NCI-H1105 treated with DMSO at 0.1 percent for 48 hours (cell line): ENCODE measurements around the gene BUB3.
"Not testable (repeated sequence)": the region's sequence is repeated elsewhere in the genome, so short reads cannot be mapped to it uniquely, and the experiment has no call there.

Experiments used
- DNase-seq: peaks from one replicate; lab custom pipeline; 2025; lab: John Stamatoyannopoulos, UW

BUB3 gene

GRCh38 chr10:123154711-123155505 is 706 bp downstream of the BUB3 start:
- DNase-seq, result no peak

DNA sequence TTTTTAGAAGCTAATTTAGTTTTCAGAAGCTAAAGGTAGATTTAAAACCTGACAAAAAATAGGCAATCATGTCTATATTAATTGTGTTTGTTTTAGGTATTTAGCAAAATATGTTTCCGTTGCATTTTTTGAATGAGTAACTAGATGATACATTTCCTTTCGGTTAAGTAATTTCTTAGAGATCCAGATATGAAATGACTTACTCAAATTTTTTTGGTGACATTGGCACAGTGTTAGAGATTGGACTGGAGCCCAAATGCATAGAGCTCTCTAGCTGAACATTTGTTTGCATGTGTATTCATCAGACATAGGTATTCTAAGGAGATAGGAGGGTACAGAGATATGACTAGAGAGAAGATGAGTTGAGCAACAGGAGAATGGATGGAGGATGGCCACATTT is 1.9 kb downstream of the BUB3 start:
- DNase-seq, result no peak

GRCh38 chr10:123157210-123157609 is 3.0 kb downstream of the BUB3 start:
- no peak for DNase-seq

DNA sequence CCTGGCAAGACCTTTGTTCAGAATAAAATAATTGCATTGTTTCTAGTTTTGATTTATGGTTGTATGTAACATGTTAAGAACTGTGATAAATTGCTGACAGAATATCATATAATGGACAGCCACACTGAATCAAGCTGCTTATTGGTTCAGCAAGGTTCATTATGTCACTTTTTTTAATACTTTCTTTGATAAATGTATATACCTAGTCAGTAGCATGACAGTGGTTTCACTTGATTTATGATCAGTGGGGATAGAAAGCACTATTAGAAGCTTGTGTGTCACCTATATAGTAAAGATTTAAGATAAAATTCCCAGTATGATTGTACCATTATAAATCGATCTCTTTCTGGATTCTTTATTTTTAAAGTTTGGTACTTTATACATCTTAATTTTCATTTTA is 4.5 kb downstream of the BUB3 start:
- DNase-seq, result no peak

DNA sequence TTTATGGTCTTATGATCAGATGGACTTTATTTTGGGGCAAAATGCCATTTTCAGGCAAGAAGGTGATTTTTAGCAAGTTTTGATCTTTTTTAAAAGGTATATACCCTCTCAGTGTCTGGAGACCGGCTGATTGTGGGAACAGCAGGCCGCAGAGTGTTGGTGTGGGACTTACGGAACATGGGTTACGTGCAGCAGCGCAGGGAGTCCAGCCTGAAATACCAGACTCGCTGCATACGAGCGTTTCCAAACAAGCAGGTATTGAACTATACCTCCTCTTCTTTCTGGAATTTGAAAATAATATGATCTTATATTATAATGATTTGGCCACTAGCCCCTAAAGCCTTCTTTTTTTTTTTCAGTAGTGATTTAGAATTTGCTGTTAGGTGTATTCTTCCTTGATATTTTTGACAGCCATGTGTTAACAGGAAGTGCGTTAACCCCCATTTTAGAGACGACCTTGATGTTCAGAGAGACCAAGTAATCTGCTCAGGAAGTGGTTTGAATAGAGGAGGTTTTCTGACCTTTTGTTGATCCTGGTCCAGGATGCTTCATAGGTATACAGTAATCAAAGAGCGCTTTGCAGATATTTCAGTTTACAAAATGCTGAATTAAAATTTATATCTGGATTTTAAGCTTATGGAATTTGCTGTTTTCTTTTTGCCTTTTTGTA is 6.2 kb downstream of the BUB3 start:
- no peak for DNase-seq

DNA sequence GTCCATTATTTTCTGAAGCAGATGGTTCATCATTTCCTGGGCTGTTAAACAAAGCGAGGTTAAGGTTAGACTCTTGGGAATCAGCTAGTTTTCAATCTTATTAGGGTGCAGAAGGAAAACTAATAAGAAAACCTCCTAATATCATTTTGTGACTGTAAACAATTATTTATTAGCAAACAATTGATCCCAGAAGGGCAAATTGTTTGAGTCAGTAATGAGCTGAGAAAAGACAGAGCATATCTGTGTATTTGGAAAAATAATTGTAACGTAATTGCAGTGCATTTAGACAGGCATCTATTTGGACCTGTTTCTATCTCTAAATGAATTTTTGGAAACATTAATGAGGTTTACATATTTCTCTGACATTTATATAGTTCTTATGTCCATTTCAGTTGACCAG is 10.1 kb downstream of the BUB3 start:
- no peak for DNase-seq

DNA sequence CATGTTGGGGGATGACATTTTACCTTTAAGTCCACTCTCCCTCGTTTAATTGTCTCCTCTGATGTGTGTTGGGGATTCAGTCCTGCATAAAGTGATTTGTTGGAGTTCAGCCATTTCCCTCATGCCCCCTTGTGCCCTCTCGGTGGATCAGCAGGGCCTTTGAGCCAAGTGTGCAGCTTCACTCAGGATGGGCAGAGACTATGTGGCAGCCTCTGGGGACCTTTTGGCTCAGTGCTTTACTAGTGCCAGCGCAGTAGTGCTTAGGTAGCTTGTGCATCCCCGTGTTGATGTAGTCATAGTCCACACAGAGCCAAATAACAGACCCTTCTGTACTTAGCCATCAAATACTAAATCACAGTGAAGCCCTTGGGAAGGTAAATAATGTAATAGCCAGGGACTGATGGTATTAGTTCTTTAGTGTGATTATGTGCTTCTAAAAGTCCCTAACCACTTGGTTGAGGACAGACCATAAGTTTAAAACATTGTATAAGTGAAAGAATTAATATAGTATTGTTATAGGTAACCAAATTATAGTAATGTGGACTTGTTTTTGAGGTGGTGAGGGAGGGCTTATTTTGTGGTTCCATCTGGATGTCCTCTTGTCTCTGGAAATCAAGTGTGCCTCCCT is 11.4 kb downstream of the BUB3 start:
- DNase-seq, result peak; percentile 24

DNA sequence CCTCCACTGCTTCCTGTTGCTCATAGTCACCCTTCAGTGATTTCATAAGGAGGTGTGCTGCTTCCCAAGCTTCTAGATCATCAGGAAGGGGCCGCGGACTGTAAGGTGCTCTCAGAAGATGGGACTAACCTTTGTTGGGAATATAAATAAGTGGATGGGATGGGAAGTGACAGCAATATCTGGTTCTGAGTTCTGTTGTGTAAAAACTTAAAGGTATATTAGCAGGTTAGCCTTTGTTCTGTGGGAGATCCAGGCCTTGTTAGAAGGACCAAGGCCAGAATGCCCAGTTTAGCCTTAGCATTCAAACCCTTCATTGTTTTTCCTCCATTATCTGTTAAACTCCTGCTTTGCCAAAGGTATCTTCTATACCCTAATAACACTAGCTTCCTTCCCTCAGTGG is 12.4 kb downstream of the BUB3 start:
- no peak for DNase-seq

DNA sequence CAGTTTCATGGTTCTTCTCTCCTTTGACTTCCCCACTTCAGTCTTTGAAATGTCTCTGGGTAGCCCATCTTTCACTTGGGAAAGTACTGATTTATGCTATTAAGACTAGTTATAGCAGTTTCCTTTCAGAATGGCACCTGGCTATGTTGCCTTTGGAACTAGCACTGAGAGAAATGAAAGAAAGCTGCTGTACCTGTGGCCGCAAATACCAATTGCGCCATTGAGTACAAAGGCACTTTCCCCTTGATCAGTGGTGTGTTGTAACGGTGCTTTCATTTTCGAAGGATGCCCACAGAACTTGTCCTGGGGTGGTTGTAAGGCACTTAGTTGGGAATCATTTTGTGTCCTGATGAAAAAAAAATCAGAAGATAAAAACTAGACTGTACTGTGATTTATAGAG is 16.8 kb downstream of the BUB3 start:
- no peak for DNase-seq

DNA sequence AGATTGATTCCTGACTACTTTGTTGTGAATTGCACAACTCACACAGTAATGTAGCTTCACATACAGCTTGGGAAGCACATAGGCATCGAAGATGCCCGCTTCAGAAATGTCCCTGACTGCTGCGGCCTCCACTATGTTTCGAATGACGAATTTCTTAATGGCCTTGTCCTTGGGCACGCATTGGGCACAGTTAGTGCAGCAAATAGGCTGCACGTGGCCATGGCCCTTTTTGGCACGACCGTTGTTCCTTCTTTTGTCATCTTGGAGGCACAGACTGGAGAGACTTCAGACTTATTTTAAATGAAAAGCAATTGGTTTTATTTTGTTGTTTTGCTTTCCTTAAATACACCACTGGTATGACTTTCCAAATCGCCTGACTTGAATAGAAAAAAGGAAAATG is 17.4 kb downstream of the BUB3 start:
- not testable (repeated sequence) for DNase-seq

DNA sequence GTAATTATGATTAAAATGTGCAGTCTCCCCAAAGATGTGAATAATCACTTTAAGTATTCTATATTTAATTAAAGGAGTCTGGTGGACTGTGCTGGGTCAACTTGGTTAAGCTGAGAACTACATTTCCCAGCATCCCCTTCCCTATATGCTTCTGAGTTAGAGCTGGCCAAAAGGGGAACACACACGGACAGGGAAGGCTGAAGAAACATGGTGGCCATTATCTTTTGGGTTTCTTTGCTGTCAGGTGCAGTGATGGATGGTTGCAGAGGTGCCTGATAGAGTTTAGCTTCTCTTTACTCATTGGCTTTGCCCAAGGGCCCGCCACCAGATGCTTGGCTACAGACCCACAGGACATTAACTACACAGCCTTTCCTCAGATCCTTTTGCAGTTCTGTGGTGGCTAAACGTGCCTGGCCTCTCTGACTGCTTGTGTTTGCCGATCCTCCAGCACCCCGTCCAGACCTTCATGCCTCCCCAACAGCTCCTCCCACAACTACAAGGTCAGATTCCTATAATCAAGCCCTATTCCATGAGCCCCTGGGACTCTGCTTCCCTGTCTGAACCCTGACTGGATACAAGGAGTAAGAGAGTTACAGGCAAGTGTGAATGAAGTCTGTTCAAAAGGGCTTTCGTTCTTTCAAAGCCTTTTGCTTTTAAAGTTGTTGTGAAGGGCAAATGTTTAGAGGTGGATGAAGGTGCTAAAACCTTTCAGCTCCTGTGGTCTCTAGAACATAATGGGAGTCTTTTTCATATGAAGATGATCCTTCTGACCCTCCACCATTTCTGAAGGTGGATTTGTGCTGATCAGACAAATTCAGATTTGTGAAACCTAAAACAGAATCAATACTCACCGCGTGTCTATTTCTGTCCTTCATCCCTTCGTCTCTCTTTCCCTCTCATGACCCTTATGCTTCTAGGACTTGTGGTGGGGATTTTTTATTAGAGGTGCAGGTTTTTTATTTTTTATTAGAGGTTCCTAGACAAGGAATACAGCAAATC is 21.5 kb downstream of the BUB3 start:
- no peak for DNase-seq

DNA sequence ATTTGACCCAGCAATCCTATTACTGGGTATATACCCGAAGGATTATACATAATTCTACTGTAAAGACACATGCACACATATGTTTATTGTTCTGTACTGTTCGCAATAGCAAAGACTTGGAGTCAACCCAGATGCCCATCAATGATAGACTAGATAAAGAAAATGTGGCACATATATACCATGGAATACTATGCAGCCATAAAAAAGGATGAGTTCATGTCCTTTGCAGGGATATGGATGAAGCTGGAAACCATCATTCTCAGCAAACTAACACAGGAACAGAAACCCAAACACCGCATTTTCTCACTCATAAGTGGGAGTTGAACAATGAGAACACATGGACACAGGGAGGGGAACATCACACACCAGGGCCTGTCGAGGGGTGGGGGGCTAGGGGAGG is 24.2 kb downstream of the BUB3 start:
- not testable (repeated sequence) for DNase-seq

- no peak for DNase-seq
These were observed 26.2 kb downstream of the BUB3 start for GRCh38 chr10:123180101-123181090.

DNA sequence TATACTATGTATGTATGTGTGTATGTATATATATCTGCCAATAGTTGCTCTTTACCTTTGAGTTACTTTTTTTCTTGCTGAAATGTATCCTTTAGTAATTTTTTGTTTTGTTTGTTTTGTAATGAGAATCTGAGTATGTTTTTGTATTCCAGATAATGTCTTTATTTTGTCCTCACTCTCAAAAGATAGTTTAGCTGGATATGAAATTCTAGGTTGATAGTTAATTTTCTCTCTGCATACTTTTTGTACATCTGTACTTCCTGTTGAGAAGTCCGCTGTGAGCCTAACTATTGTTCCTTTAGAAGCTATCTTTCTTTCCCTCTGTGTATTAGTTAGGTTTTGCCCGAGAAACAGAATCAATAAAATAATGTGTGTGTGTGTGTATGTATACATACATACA is 29.5 kb downstream of the BUB3 start:
- DNase-seq, result no peak

GRCh38 chr10:123187781-123188180 is 33.6 kb downstream of the BUB3 start:
- peak; percentile 90 for DNase-seq

DNA sequence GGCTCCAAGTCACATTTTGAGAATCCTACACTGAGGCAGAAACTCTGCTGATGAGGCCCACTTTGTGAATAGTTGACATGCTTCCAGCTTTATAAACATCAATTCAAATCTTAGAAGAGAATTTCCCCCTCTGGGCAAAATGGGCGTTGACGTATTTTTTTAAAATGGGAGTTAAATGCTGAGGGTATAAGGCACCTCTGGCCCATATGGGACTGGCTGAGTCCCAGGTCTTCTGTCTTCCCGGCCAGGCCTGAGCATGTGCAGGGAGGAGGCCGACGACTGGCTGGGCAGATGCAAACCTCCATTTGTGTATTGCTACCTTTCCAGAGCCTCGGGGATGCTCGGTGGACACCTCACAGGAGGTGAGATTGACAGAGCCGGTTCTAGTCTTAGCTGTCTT is 37.7 kb downstream of the BUB3 start:
- no peak for DNase-seq

DNA sequence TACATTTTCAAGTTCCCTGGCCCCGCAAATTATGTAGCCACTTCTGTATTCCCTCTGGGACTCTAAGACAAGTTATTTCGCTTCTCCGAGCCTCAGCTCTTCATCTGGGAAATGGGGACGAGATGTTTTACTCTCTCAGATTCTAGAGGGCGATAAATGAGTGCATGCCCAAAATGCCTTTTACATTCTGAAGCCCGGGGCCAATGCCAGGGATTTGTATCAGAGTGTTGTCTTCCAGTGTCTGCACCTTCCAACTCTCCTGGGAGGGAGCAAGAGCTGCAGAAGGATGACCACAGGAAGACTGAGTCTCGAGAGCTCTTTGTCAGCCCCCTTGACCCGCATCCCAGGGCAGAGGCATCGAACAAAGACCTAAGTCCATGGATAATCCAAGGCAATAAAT is 39.9 kb downstream of the BUB3 start:
- DNase-seq, result no peak

GRCh38 chr10:123200531-123200930 is 46.3 kb downstream of the BUB3 start:
- no peak for DNase-seq

- no peak for DNase-seq
These were observed 48.3 kb downstream of the BUB3 start for GRCh38 chr10:123202506-123202905.

- no peak for DNase-seq
These were observed 49.4 kb downstream of the BUB3 start for GRCh38 chr10:123203393-123204126.
